ENCODE results near the gene KCNF1. TPM values are rescaled to one million over a fixed set of nuclear protein-coding genes. Genes with fewer than 3 reads are reported as not detected.

KCNF1 gene
- total RNA-seq (ENCODE audit: low replicate concordance) = 0.15 TPM in 1 of 2 replicates, not detected in the other

- peak within 1 kb of the TSS; percentile 43 for H3K4me3 ChIP-seq
- Mint-ChIP-seq H3K4me3 (peak within 1 kb of the TSS; percentile 83), H3K27me3 (ENCODE audit: insufficient read depth, low read depth) (peaks cover 51% of the 10 kb centered on the region), H3K9me3 (peaks cover 9% of the 10 kb centered on the region), H3K4me1 (peaks cover 37% of the 10 kb centered on the region), H3K27ac (peak within 1 kb of the TSS; percentile 18), H3K36me3 (peaks cover 5% of the 10 kb centered on the region)
- H3K79me2 ChIP-seq (ENCODE audit: low read depth) = no peaks in the 10 kb centered on the region
- peaks cover 3% of the 10 kb centered on the region for H3K4me1 ChIP-seq
- TF ChIP-seq CTCF (IDR thresholded peaks at IDR 0.05) (peak; percentile 46), EZH2phosphoT487 (IDR thresholded peaks at IDR 0.05) (peak; percentile 69), EZH2 (IDR thresholded peaks at IDR 0.05) (peak; percentile 41)
- peaks cover 12% of the 10 kb centered on the region for H3F3A ChIP-seq (ENCODE audit: low read depth)
- H3K4me2 ChIP-seq = peak within 1 kb of the TSS; percentile 86
- no peaks in the 10 kb centered on the region for H3K9me3 ChIP-seq (ENCODE audit: low read depth)
- H3K27me3 ChIP-seq = peaks cover 91% of the 10 kb centered on the region
- no peaks in the 10 kb centered on the region for H3K36me3 ChIP-seq
- peak; percentile 96 for DNase-seq (ENCODE audit: low spot score)
- H4K20me1 ChIP-seq (ENCODE audit: low read depth) = peaks cover 31% of the 10 kb centered on the region
- no peak within 1 kb of the TSS for H2AFZ ChIP-seq (replicated peaks)
- H3K9ac ChIP-seq = no peak within 1 kb of the TSS
- H3K27ac ChIP-seq = no peak within 1 kb of the TSS
Measured at GRCh38 chr2:10911291-10912075, at the start of gene KCNF1. Gene KCNF1, plus strand, starts transcription at chr2:10911934. Its CDS starts 493 bp downstream, at chr2:10912427.

- H3K36me3 Mint-ChIP-seq = no peaks in the 10 kb centered on the region
Measured at GRCh38 chr2:10862330-10862729, 49.4 kb upstream of the KCNF1 start.

GRCh38 chr2:10863047-10863446 is 48.7 kb upstream of the KCNF1 start:
- H3K9ac ChIP-seq = no peak overlapping the region
- H3F3A ChIP-seq (ENCODE audit: low read depth) = no peaks in the 10 kb centered on the region
- peaks cover 6% of the 10 kb centered on the region for H3K4me1 ChIP-seq
- no peaks in the 10 kb centered on the region for H3K36me3 ChIP-seq
- Mint-ChIP-seq H3K36me3 (no peaks in the 10 kb centered on the region), H3K4me3 (no peak overlapping the region), H3K9me3 (no peaks in the 10 kb centered on the region), H3K27ac (peak overlapping the region; percentile 9), H3K4me1 (peaks cover 21% of the 10 kb centered on the region), H3K27me3 (ENCODE audit: insufficient read depth, low read depth) (peaks cover 2% of the 10 kb centered on the region)
- DNase-seq (ENCODE audit: low spot score) = no peak
- no peak overlapping the region for H2AFZ ChIP-seq (replicated peaks)
- no peaks in the 10 kb centered on the region for H3K79me2 ChIP-seq (ENCODE audit: low read depth)
- no peaks in the 10 kb centered on the region for H3K27me3 ChIP-seq
- no peak for TF ChIP-seq CTCF (IDR thresholded peaks at IDR 0.05)
- no peak for TF ChIP-seq EZH2 (IDR thresholded peaks at IDR 0.05)
- no peak for TF ChIP-seq EZH2phosphoT487 (IDR thresholded peaks at IDR 0.05)
- no peak overlapping the region for H3K27ac ChIP-seq
- H4K20me1 ChIP-seq (ENCODE audit: low read depth) = no peaks in the 10 kb centered on the region
- no peaks in the 10 kb centered on the region for H3K9me3 ChIP-seq (ENCODE audit: low read depth)
- H3K4me3 ChIP-seq = no peak overlapping the region
- no peak overlapping the region for H3K4me2 ChIP-seq

More at GRCh38 chr2:10862330-10862729, 49.4 kb upstream of the KCNF1 start:
- Histone ChIP-seq H3K27ac (no peak overlapping the region), H3K4me1 (peaks cover 6% of the 10 kb centered on the region), H3K4me3 (no peak overlapping the region), H4K20me1 (ENCODE audit: low read depth) (no peaks in the 10 kb centered on the region), H3K9ac (no peak overlapping the region), H3K27me3 (no peaks in the 10 kb centered on the region), H3K4me2 (no peak overlapping the region), H3F3A (ENCODE audit: low read depth) (no peaks in the 10 kb centered on the region), H3K9me3 (ENCODE audit: low read depth) (no peaks in the 10 kb centered on the region), H3K79me2 (ENCODE audit: low read depth) (no peaks in the 10 kb centered on the region), H2AFZ (replicated peaks) (no peak overlapping the region), H3K36me3 (no peaks in the 10 kb centered on the region)
- Mint-ChIP-seq H3K9me3 (no peaks in the 10 kb centered on the region), H3K27ac (peak overlapping the region; percentile 27), H3K27me3 (ENCODE audit: insufficient read depth, low read depth) (peaks cover 2% of the 10 kb centered on the region), H3K4me1 (peaks cover 21% of the 10 kb centered on the region), H3K4me3 (no peak overlapping the region)
- no peak for DNase-seq (ENCODE audit: low spot score)
- TF ChIP-seq EZH2phosphoT487 (IDR thresholded peaks at IDR 0.05) (no peak), CTCF (IDR thresholded peaks at IDR 0.05) (no peak), EZH2 (IDR thresholded peaks at IDR 0.05) (no peak)
